Dendritic cell treated with granulocyte-macrophage colony-stimulating factor and Interleukin-4, amounts not matched to agents 40 ng/mL and 50 ng/mL, for 4 days (primary cell): ENCODE data around the gene CRHR1.

Source experiments
- H3K27ac Mint-ChIP-seq: one replicate; pipeline ENCODE4 v1.8.0; 2022; ENCODE audit warnings: mild to moderate bottlenecking, mixed read lengths
- H3K27me3 Mint-ChIP-seq: one replicate; pipeline ENCODE4 v1.8.0; 2022; ENCODE audit warnings: mild to moderate bottlenecking, mixed read lengths
- H3K36me3 Mint-ChIP-seq: one replicate; pipeline ENCODE4 v1.8.0; 2022; ENCODE audit warnings: low read depth, mixed read lengths
- H3K4me1 Mint-ChIP-seq: one replicate; pipeline ENCODE4 v1.8.0; 2022; ENCODE audit warnings: low read depth, mixed read lengths
- H3K4me3 Mint-ChIP-seq: one replicate; pipeline ENCODE4 v1.8.0; 2022; ENCODE audit warnings: mild to moderate bottlenecking, moderate library complexity, mixed read lengths
- H3K9me3 Mint-ChIP-seq: one replicate; pipeline ENCODE4 v1.8.0; 2022; ENCODE audit warnings: mixed read lengths
- intact Hi-C: fragments of 100-400 bp; cut with micrococcal nuclease; formaldehyde crosslinking; loops from one replicate; pipeline ENCODE4 v1.15.0; 2022

Gene CRHR1

GRCh38 chr17:45813048-45813725 is 29.1 kb downstream of the CRHR1 start:
- Mint-ChIP-seq H3K27ac (no peak overlapping the region), H3K27me3 (peaks cover 16% of the 10 kb centered on the region), H3K9me3 (no peaks in the 10 kb centered on the region), H3K4me1 (no peaks in the 10 kb centered on the region), H3K4me3 (no peak overlapping the region), H3K36me3 (no peaks in the 10 kb centered on the region)
- intact Hi-C loops: no loop called here

- Mint-ChIP-seq H3K27me3 (peaks cover 13% of the 10 kb centered on the region), H3K4me3 (no peak overlapping the region)
Observed at GRCh38 chr17:45814622-45815606, 30.8 kb downstream of the CRHR1 start.

GRCh38 chr17:45815752-45816151 is 31.6 kb downstream of the CRHR1 start:
- no peak overlapping the region for H3K27ac Mint-ChIP-seq
- intact Hi-C loops: no loop called here
- H3K4me1 Mint-ChIP-seq: no peaks in the 10 kb centered on the region
- H3K27me3 Mint-ChIP-seq: peaks cover 16% of the 10 kb centered on the region
- no peaks in the 10 kb centered on the region for H3K36me3 Mint-ChIP-seq
- no peaks in the 10 kb centered on the region for H3K9me3 Mint-ChIP-seq
- no peak overlapping the region for H3K4me3 Mint-ChIP-seq

More at GRCh38 chr17:45814622-45815606, 30.8 kb downstream of the CRHR1 start:
- H3K27ac Mint-ChIP-seq: no peak overlapping the region
- no peaks in the 10 kb centered on the region for H3K4me1 Mint-ChIP-seq
- H3K36me3 Mint-ChIP-seq: no peaks in the 10 kb centered on the region
- no peaks in the 10 kb centered on the region for H3K9me3 Mint-ChIP-seq
- intact Hi-C loops: no loop called here

- no peak overlapping the region for H3K4me3 Mint-ChIP-seq
- H3K9me3 Mint-ChIP-seq: no peaks in the 10 kb centered on the region
- peaks cover 8% of the 10 kb centered on the region for H3K27me3 Mint-ChIP-seq
- intact Hi-C loops: no loop called here
- H3K4me1 Mint-ChIP-seq: no peaks in the 10 kb centered on the region
- no peaks in the 10 kb centered on the region for H3K36me3 Mint-ChIP-seq
- no peak overlapping the region for H3K27ac Mint-ChIP-seq
Observed at GRCh38 chr17:45818041-45818440, 33.9 kb downstream of the CRHR1 start.

GRCh38 chr17:45818699-45819098 is 34.6 kb downstream of the CRHR1 start:
- Mint-ChIP-seq H3K36me3 (no peaks in the 10 kb centered on the region), H3K4me3 (no peak overlapping the region), H3K4me1 (no peaks in the 10 kb centered on the region), H3K9me3 (no peaks in the 10 kb centered on the region), H3K27ac (no peak overlapping the region), H3K27me3 (peaks cover 6% of the 10 kb centered on the region)
- intact Hi-C loops: no loop called here

- no peak overlapping the region for H3K4me3 Mint-ChIP-seq
- no peak overlapping the region for H3K27ac Mint-ChIP-seq
- peaks cover 6% of the 10 kb centered on the region for H3K27me3 Mint-ChIP-seq
- H3K9me3 Mint-ChIP-seq: no peaks in the 10 kb centered on the region
- no peaks in the 10 kb centered on the region for H3K4me1 Mint-ChIP-seq
- intact Hi-C loops: no loop called here
- no peaks in the 10 kb centered on the region for H3K36me3 Mint-ChIP-seq
Observed at GRCh38 chr17:45819632-45820031, 35.5 kb downstream of the CRHR1 start.

- peaks cover 6% of the 10 kb centered on the region for H3K27me3 Mint-ChIP-seq
- H3K4me3 Mint-ChIP-seq: no peak overlapping the region
- no peak overlapping the region for H3K27ac Mint-ChIP-seq
- no peaks in the 10 kb centered on the region for H3K9me3 Mint-ChIP-seq
- no peaks in the 10 kb centered on the region for H3K36me3 Mint-ChIP-seq
- H3K4me1 Mint-ChIP-seq: no peaks in the 10 kb centered on the region
- intact Hi-C loops: no loop called here
Observed at GRCh38 chr17:45820052-45820780, 36.1 kb downstream of the CRHR1 start.

- intact Hi-C loops: no loop called here
- H3K27ac Mint-ChIP-seq: no peak overlapping the region
- no peaks in the 10 kb centered on the region for H3K36me3 Mint-ChIP-seq
- peaks cover 6% of the 10 kb centered on the region for H3K27me3 Mint-ChIP-seq
- no peaks in the 10 kb centered on the region for H3K4me1 Mint-ChIP-seq
- H3K4me3 Mint-ChIP-seq: no peak overlapping the region
- H3K9me3 Mint-ChIP-seq: no peaks in the 10 kb centered on the region
Observed at GRCh38 chr17:45821147-45821546, 37.0 kb downstream of the CRHR1 start.

GRCh38 chr17:45823598-45823997 is 39.5 kb downstream of the CRHR1 start:
- peaks cover 11% of the 10 kb centered on the region for H3K27me3 Mint-ChIP-seq
- no peaks in the 10 kb centered on the region for H3K36me3 Mint-ChIP-seq
- no peaks in the 10 kb centered on the region for H3K9me3 Mint-ChIP-seq
- no peak overlapping the region for H3K4me3 Mint-ChIP-seq
- H3K27ac Mint-ChIP-seq: no peak overlapping the region
- intact Hi-C loops: no loop called here
- no peaks in the 10 kb centered on the region for H3K4me1 Mint-ChIP-seq

- no peaks in the 10 kb centered on the region for H3K4me1 Mint-ChIP-seq
- no peaks in the 10 kb centered on the region for H3K9me3 Mint-ChIP-seq
- H3K27me3 Mint-ChIP-seq: peaks cover 16% of the 10 kb centered on the region
- H3K4me3 Mint-ChIP-seq: no peak overlapping the region
- intact Hi-C loops: no loop called here
- H3K36me3 Mint-ChIP-seq: no peaks in the 10 kb centered on the region
- H3K27ac Mint-ChIP-seq: no peak overlapping the region
Observed at GRCh38 chr17:45824475-45824874, 40.4 kb downstream of the CRHR1 start.

- H3K9me3 Mint-ChIP-seq: no peaks in the 10 kb centered on the region
- no peaks in the 10 kb centered on the region for H3K36me3 Mint-ChIP-seq
- intact Hi-C loops: no loop called here
- no peak overlapping the region for H3K4me3 Mint-ChIP-seq
- H3K27me3 Mint-ChIP-seq: peaks cover 16% of the 10 kb centered on the region
- no peaks in the 10 kb centered on the region for H3K4me1 Mint-ChIP-seq
- no peak overlapping the region for H3K27ac Mint-ChIP-seq
Observed at GRCh38 chr17:45824901-45825492, 40.9 kb downstream of the CRHR1 start.

- H3K27me3 Mint-ChIP-seq: peaks cover 12% of the 10 kb centered on the region
- no peak overlapping the region for H3K4me3 Mint-ChIP-seq
- H3K4me1 Mint-ChIP-seq: no peaks in the 10 kb centered on the region
- no peaks in the 10 kb centered on the region for H3K9me3 Mint-ChIP-seq
- no peak overlapping the region for H3K27ac Mint-ChIP-seq
- no peaks in the 10 kb centered on the region for H3K36me3 Mint-ChIP-seq
- intact Hi-C loops: no loop called here
Observed at GRCh38 chr17:45825792-45826191, 41.7 kb downstream of the CRHR1 start.

GRCh38 chr17:45826919-45827588 is 42.9 kb downstream of the CRHR1 start:
- Mint-ChIP-seq H3K36me3 (no peaks in the 10 kb centered on the region), H3K4me3 (no peak overlapping the region), H3K27me3 (peaks cover 13% of the 10 kb centered on the region), H3K4me1 (no peaks in the 10 kb centered on the region), H3K27ac (no peak overlapping the region), H3K9me3 (no peaks in the 10 kb centered on the region)
- intact Hi-C loops: no loop called here
